CD4-positive, alpha-beta T cell treated with Interleukin-10 for 1 hour (primary cell): ENCODE results near the gene LY86.

Experiments
- DNase-seq: peaks from one replicate; pipeline ENCODE4 v3.0.0-alpha.2; 2020

The LY86 gene

DNA sequence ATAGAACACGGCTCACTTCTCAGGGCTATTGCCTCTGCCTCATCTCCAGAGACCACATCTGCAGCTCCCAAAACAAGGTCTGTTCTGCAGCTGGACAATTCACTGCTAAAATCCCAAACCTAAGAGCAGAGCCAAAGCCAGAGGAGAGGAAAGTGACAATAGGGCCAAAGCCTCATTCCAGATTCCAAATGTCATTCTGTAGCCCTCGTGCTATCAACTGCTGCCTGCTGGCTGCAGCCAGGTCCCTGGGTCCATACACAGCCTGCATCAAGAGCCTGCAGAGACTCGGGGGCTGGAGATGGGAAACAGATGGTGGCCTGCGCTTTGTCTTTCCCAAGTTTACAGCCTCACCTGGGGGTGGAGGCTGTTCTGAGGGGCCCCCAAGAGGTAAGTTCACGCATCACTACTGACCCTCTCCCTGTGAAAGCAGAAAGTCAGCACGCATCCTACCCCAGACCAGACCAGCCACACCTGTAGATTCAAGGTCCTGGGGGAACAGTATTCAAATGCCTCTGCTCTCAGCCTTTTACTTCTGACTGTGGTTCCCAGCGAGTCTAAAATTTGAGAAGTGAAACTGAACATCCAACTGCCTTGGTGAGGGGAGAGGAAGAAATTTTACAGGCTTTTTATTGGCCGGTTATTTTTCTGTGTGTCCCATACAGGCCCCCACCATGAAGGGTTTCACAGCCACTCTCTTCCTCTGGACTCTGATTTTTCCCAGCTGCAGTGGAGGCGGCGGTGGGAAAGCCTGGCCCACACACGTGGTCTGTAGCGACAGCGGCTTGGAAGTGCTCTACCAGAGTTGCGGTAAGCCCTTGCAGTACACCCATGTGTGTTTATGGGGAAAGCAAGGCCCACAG lies at the start of gene LY86:
TSS of gene LY86 (plus strand) at position 657 of the 860 bp plus-strand sequence. CDS start at position 672, 15 bp downstream.
- DNase-seq = no peak

DNA sequence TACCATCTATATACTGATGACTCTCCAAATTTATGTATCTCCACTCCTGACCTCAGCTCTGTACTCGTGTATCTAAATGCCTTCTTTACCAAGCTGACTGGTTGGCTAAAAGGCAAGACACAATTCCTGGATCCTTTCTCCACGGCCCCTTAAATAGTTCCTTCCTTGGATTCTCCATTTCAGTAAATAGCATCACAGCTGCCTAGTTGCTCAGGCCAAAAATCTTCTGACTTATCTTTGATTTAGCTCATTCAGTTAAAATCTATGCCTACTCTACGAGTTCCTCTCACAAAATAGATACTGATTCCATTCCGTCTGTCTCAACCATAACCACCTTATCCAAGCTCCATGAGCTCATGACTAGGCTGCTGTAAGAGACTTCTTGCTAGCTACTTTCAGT lies 49.5 kb upstream of the LY86 start:
- DNase-seq = no peak

DNA sequence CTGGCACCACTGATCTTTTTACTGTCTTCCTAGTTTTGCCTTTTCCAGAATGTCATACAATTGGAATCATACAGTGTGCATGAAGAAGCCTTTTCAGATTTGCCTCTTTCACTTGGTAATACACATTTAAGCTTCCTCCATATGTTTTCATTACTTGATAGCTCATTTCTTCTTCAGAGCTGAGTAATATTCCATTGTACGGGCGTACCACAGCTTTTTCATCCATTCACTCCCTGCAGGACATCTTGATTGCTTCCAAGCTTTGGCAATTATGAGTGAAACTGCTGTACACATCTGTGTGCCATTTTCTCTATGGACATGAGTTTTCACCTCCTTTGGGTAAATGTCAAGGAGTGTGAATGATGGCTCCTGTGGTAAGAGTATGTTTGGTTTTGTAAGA lies 46.2 kb upstream of the LY86 start:
- DNase-seq = no peak

DNA sequence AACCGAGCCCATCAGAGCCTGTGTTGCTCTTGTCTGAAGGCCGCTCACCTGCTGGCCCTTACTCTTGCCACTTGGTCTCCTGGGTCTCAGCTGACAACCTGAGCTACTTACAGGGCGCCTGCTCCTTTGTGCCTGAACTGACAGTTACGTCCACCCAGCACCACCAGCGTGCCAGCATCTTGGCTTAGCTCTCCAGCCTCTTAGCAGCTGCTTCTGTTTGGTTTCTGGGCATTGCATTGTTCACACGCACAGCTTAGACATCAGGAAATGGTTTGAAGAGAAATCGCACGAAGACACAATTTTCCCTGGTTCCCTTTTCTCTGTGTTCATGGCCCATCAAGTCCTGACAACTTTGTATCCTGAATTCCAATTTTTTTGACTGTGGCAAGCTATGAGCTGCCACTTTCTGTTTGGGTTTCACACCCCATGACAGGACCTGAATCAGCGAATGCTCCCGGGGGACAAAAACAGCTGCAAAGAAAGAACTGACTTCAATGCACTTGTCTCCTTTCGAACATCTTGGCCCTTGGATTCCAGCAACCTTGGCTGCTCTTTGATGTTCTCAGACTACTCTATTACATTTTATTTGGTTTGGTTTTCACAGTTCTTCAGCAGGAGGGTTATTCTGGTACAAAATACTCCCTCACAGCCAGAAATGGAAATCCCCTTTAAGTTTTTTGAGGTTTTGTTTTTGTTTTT lies 45.2 kb upstream of the LY86 start:
- no peak for DNase-seq

DNA sequence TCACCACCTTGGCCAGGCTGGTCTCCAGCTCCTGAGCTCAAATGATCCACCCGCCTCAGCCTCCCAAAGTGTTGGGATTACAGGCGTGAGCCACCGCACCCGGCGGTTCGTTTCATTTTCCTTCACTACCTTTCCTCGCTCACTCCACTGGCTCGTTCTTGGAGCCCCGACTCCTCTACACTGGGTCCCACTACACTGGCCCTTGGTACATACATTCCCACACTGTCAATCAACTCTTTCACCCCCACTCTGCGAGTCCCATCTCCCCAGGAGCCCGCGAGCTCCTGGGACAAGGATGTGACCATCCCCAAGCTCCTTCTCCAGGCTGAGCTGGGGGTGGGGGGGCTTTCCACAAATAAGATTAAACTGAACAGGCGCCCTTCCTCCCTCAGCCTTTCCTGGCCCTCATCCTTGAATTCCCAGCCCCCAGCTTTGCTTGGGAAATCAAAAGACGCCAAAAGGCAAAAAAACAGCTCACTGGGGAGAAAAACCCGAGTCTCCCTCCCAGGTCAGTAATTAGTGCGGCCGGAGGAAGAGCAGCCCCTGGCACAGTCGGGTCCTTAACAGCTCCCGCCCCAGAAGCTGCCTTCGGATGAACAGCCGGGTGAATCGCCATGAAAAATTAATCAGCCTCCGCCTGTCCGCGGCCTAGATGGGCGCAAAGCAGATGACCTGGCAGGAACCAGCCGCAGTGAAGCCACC lies 42.8 kb upstream of the LY86 start:
- no peak for DNase-seq

DNA sequence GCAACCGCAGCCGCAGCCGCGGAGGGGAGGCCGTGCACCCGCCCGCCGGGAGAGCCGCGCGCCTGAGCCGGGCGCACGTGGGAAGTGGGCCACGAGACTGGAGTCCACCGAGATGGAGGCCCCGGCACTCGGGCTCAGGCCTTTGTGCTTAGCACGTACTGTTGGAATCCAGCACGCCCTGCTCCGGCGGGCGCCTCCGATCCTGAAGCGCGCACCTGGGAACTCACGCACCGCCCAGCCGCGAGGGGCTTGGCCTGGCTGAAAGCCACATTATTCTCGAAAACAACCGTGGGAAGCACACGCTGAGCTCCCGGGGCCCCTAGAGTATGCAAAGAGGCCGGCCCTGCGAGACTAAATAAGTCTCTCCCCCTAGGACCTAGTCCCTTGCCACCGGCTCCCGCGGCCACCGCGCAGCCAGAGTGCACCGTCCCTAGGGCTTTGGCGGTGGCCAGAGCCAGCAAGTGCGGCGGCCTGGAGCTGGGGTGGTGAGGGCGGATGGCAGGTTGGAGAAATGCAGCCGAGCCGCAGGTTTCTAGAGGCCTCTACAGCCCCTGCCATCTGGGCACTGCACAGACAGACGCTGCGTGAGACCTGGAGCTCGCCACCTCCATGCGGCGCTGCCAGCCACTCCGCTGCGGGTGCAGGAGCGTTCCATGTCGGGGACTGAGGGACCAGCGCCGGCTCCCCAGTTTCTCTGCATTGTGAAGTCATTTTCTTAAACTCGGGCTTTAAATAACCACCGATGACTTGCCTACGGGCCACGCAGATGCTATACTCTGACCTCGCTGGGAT lies 42.0 kb upstream of the LY86 start:
- peak; percentile 8 for DNase-seq

DNA sequence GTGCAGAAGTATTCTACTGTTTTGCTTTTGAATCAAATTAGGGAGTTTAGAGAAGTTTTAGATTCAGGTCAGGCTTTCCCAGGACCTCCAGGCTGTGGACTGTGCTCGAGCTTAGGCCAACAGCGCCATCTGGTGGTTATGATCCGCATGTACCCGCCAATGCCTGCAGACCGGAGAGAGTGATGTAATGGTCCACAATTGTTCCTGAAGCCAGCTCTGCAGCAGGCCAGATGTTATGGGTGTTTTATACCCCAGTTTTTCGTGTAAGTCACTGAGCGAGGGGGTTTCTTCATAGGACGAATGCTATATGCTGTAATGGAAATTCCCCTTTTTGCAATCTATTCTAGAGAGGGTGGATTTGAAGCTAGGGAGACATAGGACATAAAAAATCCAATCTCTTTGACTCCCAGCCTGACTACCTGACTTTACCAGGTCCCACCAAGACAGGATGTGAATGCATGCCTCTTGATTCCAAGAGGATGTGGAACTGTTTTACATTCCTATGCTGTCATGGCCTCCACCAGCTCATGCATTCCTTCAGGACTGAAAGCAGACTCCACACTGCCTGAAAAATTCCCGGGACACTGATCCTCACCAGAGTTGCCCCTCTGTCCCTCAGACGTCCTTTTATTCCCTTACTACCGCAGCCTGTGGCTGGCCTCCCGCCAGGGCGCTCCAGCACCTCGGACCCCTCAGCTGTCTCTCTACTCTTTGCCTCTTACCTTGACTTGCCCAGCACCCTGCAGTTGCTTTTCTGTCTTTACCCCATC lies 41.2 kb upstream of the LY86 start:
- peak; percentile 78 for DNase-seq

DNA sequence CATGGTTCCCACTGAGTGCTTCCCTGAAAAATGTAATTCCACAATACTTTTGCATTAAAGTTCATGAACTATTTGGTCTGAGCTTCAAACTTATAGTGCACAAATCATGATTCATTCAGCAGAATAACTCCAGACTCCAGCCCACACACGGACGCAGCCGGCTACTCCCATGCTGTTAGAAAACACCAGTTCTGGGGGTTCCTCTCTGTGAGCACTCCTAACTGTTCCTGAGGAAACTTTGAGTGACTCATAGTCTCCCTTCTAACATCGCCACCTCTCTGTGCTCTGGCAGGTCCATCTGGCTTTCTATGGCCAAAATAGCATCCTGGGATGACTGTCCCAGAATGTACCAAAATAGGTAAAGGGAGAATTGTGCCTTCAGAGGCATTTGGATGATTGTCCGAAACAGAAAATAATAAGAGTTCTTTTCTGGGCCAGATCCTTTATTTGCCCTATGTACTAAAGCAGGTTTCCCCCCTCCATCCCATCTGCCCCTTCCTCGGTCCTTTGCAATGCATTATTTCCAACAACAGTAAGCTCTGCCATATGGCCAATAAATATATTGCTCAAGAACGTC lies 32.3 kb upstream of the LY86 start:
- no peak for DNase-seq

DNA sequence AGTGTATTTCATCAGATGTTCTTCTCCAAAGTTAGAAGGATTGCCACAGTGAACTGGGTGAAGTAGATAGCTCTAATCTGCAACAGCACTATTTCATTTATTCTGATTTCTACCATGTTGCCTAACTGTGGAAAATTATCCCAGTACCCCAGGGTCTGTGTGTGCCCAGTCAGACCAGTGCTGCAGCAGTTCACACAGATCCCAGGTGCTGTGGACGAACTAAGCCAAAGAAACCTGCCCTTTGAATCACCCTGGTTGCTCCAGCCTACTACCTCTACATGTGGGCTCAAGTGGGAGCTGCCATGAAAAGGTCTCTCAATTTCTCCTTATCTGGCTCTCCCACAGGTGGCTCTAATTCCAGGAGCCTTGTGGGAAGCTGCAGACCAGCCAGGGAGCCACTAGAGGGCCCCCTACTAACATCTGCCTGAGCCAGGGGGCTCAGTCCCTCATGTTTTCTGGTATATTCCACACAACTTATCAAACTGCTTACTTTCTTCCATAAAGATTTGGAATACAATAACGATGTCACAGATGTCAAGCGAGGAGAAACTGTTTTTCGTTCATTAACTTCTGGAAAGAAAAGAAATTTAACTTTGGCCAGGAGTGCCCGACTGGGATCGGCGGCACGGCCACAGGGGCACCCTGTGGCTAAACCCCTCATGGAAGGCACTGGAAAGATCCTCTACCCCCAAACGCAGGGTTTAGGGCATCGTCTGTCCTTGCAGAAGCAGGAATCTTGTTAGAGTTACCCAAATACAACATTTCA lies 31.6 kb upstream of the LY86 start:
- DNase-seq = peak; percentile 42

DNA sequence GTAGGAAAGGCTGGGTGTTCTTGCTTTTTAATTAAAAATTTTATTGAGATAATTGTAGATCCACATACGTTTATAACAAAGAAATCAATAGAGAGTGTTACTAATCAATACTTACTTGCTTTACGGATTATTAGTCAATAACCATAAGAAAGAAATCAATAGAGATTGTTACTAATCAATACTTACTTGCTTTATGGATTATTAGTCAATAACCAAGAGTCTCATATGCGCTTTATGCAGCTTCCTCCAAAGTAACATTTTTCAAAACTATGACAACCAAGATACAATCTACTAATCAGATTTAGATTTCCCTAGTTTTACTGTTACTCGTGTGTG lies 31.0 kb upstream of the LY86 start:
- DNase-seq = no peak

DNA sequence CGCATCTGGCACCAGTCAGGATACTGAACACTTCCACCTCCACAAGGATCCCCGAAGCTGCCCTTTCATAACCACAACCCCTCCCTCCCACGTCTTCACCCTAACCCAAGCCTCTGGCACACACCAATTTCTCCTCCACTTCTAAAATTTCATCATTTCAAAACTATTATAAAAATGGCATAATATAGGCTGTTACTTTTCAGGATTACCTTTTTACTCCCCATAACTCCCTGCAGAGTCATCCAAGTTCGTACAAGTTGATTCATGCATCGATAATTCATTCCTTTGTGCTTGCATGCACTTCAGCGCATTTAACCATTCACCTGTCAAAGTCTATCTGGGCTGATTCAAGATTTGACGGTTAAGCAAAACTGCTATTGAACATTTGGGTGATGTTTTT lies 30.6 kb upstream of the LY86 start:
- no peak for DNase-seq

DNA sequence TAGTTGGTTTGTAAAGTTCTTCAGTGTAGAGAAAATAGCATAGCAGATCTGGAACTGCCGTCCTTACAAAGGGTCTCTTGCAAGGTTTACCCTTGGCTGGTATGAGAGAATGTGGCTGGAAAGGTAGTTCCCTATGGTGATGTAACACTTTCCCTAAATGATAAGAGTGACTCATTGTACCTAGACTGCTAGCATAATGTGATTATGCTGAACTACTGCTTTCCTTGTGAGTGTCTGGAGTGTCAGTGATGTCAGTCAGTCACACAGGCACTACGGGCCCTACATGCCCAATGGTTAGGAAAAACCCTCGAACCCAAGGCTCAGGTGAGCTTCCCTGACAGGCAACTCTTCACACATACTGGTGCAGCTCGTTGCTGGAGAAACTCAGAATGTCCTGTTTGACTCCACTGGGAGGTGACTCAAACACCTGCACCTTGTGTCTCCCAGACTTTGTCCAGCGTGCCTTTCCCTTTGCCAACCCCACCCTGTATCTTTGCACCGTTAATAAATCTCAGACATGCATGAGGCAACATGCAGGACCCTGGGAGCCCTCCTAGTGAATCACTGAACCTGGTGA lies 28.4 kb upstream of the LY86 start:
- DNase-seq = no peak

DNA sequence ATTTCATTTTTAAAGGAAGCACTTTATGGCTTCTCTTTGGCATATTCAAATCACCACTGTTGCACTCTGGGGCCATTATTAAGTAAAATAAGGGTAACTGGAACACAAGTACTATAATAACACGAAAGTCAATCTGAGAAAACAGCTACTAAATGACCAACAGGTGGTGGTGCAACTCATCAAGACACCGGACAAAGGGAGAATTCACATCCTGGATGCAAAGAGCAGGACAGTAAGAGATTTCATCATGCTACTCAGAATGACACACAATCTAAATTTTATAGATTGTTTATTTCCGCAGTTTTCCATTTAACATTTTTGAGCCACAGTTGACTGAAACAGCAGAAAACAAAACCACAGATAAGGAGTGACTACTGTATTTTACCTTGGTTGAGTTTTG lies 27.6 kb upstream of the LY86 start:
- DNase-seq = no peak

DNA sequence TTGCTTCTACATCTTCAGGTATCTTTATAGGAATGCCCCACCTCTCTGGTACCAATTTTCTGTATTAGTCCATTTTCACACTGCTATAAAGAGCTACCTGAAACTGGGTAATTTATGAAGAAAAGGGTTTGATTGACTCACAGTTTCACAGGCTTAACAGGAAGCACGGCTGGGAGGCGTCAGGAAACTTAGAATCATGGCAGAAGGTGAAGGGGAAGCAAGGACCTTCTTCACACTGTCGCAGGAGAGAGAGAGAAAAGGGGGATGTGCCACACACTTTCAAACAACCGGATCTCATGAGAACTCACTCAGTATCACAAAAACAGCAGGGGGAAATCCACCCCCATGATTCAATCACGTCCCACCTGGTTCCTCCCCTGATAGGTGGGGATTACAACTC lies 24.4 kb upstream of the LY86 start:
- DNase-seq = no peak

DNA sequence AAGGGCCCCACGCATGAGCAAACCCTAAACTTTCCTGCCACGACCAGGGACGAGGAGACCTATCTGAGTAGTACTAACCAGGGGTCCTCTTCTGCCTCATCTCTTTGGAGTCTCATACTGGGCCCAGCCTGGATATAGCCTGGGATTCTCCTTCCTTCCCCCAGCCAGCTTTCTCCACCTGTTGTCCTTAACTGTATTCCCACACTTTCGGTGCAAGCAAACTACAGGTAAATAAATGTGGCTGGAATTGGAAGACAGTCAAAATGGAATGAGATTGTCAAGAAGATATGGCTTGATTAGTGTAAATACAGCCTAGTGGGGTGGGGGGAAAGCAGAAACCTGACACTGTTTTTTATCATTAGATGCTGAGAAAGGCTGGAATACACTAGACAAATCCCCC lies 23.5 kb upstream of the LY86 start:
- DNase-seq = no peak

DNA sequence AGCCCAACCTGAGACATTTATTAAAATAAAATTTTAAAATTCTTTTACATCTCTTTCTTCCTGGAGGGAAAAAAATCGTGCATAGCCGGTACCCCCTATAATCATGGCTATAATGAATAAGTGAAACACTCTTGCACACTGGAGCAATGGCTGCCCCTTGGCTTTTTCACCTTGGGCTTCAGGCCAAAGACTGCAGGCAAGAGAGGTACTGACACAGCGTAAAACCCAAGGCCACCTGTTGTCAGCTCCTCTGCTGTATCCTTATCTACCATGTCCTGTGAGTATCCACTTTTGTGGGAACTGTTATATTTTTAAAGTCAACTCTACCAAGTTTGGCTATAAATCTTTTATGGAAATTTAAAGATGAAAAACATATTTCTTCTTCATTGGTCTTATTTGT lies 23.0 kb upstream of the LY86 start:
- DNase-seq = no peak

DNA sequence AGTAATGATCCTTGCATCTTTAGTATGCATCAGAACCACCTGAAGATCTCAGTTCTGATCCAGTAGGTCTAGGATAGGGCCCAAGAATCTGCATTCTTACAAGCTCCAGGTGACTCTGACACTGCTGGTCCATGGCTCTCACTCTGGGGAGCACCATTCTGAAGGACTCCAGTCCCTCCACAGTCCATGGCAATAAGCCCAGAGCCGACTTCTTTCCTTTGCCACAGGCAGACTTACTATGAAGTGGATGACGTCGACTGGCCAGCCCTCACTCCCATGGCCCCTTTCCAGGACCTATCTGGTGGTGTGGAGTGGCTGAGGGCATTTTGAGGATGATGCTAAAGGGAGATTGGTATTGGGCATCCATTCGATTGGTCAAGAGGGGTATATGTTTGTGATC lies 21.8 kb upstream of the LY86 start:
- no peak for DNase-seq

DNA sequence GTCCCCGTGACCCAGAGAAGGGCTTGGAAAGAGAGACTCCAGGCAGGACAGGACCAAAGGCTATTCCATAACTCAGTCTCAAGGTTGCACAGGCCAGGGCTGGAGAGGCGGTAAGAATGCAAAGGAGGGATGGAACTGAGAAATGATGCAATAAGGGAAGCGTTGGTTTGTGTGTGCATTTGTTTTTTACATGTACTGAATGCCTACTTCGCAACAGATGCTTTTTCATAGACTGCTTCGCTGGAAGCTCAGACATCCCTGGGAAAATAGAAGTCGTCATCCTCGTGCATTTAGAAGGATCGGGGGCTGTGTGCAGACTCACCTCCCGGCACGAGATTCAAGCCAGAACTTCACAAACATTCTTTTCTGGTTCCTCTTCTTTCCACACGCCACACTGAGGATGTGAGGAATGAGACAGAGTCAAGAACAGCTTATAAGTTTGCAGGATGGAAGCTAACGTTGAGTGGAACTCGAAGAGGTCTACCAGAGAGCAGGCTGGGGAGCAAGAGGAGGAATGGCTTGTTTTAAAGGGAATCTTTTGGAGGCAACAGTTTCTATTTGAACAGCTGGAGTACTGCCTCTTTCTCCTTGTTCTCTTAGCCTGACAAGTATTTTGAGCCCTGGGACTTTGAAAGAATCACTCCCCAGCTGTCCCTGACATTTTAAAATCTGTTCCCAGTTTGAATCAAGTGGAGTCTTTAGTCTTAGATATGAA lies 19.3 kb upstream of the LY86 start:
- no peak for DNase-seq

DNA sequence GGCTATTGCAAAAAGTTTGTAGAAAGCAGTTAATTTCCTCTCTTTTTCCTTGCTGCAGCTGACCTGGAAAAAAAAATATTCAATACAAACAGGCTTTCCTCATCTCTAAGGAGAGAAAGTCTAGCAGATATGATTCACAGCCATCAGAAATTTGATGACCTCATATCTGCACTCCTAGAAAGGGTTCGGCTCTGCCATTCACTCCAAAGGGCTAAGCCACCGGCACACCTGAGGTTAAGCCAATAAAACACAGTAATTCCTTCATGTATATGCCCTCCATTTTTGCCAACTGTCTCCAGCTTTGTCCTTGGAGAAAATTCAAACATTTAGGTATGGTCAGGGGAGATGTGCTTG lies 18.7 kb upstream of the LY86 start:
- DNase-seq = no peak
